Mesendoderm (in vitro differentiated cells): ENCODE measurements around the gene GPR142.

Experiments
- DNase-seq: peaks from one replicate; pipeline ENCODE4 v3.0.0; 2013
- H2AK5ac ChIP-seq: 2 replicates; pipeline ENCODE4 v1.6.1; 2013; ENCODE audit warnings: low read length, inconsistent platforms
- H2BK120ac ChIP-seq: 2 replicates; pipeline ENCODE4 v1.6.1; 2013; ENCODE audit warnings: low read depth, mild to moderate bottlenecking, low read length, moderate library complexity, mixed read lengths
- H2BK15ac ChIP-seq: replicated peaks from 2 replicates; pipeline ENCODE4 v1.6.1; 2013; ENCODE audit warnings: low read depth, mild to moderate bottlenecking, moderate library complexity
- H2BK5ac ChIP-seq: 2 replicates; pipeline ENCODE4 v1.6.1; 2013; ENCODE audit warnings: low read length, inconsistent platforms
- H3K18ac ChIP-seq: 2 replicates; pipeline ENCODE4 v1.6.1; 2013; ENCODE audit warnings: mild to moderate bottlenecking, low read length, mixed read lengths
- H3K23ac ChIP-seq: one replicate; pipeline ENCODE4 v1.6.1; 2013; ENCODE audit warnings: low read length
- H3K27ac ChIP-seq: 2 replicates; pipeline ENCODE4 v1.5.1; 2013; ENCODE audit warnings: low read depth, mild to moderate bottlenecking, inconsistent platforms, low read length, moderate library complexity
- H3K27me3 ChIP-seq: 2 replicates; pipeline ENCODE4 v1.6.1; 2013; ENCODE audit warnings: low read length, control low read depth, mild to moderate bottlenecking, inconsistent platforms; ENCODE audit not compliant: insufficient read depth, poor library complexity
- H3K36me3 ChIP-seq: 2 replicates; pipeline ENCODE4 v1.6.1; 2013; ENCODE audit warnings: low read length, inconsistent platforms; ENCODE audit not compliant: control insufficient read depth, insufficient read depth
- H3K4ac ChIP-seq: one replicate; pipeline ENCODE4 v1.6.1; 2013; ENCODE audit warnings: low read depth, mild to moderate bottlenecking, low read length, moderate library complexity
- H3K4me1 ChIP-seq: 2 replicates; pipeline ENCODE4 v1.6.1; 2013; ENCODE audit warnings: low read depth, low read length, inconsistent platforms; ENCODE audit not compliant: control insufficient read depth
- H3K4me2 ChIP-seq: 2 replicates; pipeline ENCODE4 v1.6.1; 2013; ENCODE audit warnings: low read length
- H3K4me3 ChIP-seq: 2 replicates; pipeline ENCODE4 v1.5.1; 2013; ENCODE audit warnings: mild to moderate bottlenecking, low read length
- H3K56ac ChIP-seq: one replicate; pipeline ENCODE4 v1.6.1; 2013; ENCODE audit warnings: low read length
- H3K79me1 ChIP-seq: 2 replicates; pipeline ENCODE4 v1.6.1; 2013; ENCODE audit warnings: low read length, inconsistent platforms
- H3K79me2 ChIP-seq: 2 replicates; pipeline ENCODE4 v1.6.1; 2013; ENCODE audit warnings: mild to moderate bottlenecking, low read length; ENCODE audit not compliant: control insufficient read depth, insufficient read depth
- H3K9ac ChIP-seq: 2 replicates; pipeline ENCODE4 v1.6.1; 2013; ENCODE audit warnings: low read length, inconsistent platforms
- H4K5ac ChIP-seq: one replicate; pipeline ENCODE4 v1.6.1; 2013; ENCODE audit warnings: low read length
- H4K8ac ChIP-seq: one replicate; pipeline ENCODE4 v1.6.1; 2013; ENCODE audit warnings: low read depth, mild to moderate bottlenecking, control low read depth, low read length, moderate library complexity
- WGBS: extraction: QIAGEN DNeasy Blood & Tissue Kit; methylation state at CpG from one replicate; pipeline ENCODE4 v1.1.7; 2013; ENCODE audit warnings: low lambda C conversion rate, missing lambda C conversion rate; ENCODE audit not compliant: insufficient coverage; ENCODE audit errors: extremely low coverage; 5-methylcytosine and 5-hydroxymethylcytosine counted together

GPR142 gene

GRCh38 chr17:74340470-74341023 is 26.8 kb upstream of the GPR142 start:
- no peak for DNase-seq
- Histone ChIP-seq H3K27me3 (no peaks in the 10 kb centered on the region), H3K27ac (no peak overlapping the region), H2BK120ac (no peak overlapping the region), H3K79me2 (no peaks in the 10 kb centered on the region), H4K5ac (no peak overlapping the region), H3K18ac (no peak overlapping the region), H2BK15ac (no peak overlapping the region), H3K4me2 (no peak overlapping the region), H3K79me1 (no peaks in the 10 kb centered on the region), H3K36me3 (no peaks in the 10 kb centered on the region), H2BK5ac (no peak overlapping the region), H3K4me3 (no peak overlapping the region), H3K23ac (no peak overlapping the region), H3K4ac (no peak overlapping the region), H3K4me1 (no peaks in the 10 kb centered on the region), H3K56ac (no peak overlapping the region), H2AK5ac (no peak overlapping the region), H4K8ac (no peak overlapping the region), H3K9ac (no peak overlapping the region)
- WGBS, result no CpG with 5 or more reads among the region's 13 CpGs

GRCh38 chr17:74342224-74342623 is 25.1 kb upstream of the GPR142 start:
- Histone ChIP-seq H4K8ac (no peak overlapping the region), H3K27me3 (no peaks in the 10 kb centered on the region)

GRCh38 chr17:74343121-74343520 is 24.2 kb upstream of the GPR142 start:
- no peaks in the 10 kb centered on the region for H3K36me3 ChIP-seq
- no peaks in the 10 kb centered on the region for H3K79me2 ChIP-seq
- H3K79me1 ChIP-seq, result no peaks in the 10 kb centered on the region
- H4K5ac ChIP-seq, result no peak overlapping the region
- H3K4me3 ChIP-seq, result no peak overlapping the region
- no peak overlapping the region for H3K4me2 ChIP-seq
- no peak overlapping the region for H2BK15ac ChIP-seq
- H4K8ac ChIP-seq, result no peak overlapping the region
- H3K27me3 ChIP-seq, result no peaks in the 10 kb centered on the region
- no peak overlapping the region for H3K56ac ChIP-seq
- no peak overlapping the region for H3K9ac ChIP-seq
- H2BK5ac ChIP-seq, result no peak overlapping the region
- no peak overlapping the region for H2BK120ac ChIP-seq
- no peak overlapping the region for H3K4ac ChIP-seq
- H3K27ac ChIP-seq, result no peak overlapping the region
- no peak overlapping the region for H2AK5ac ChIP-seq
- no peak for DNase-seq
- WGBS, result no CpG with 5 or more reads among the region's 8 CpGs
- H3K4me1 ChIP-seq, result no peaks in the 10 kb centered on the region
- no peak overlapping the region for H3K23ac ChIP-seq
- H3K18ac ChIP-seq, result no peak overlapping the region

More at GRCh38 chr17:74342224-74342623, 25.1 kb upstream of the GPR142 start:
- Histone ChIP-seq H3K79me1 (no peaks in the 10 kb centered on the region), H4K5ac (no peak overlapping the region), H3K27ac (no peak overlapping the region), H3K79me2 (no peaks in the 10 kb centered on the region), H3K4me2 (no peak overlapping the region), H2BK15ac (no peak overlapping the region), H3K56ac (no peak overlapping the region), H2BK5ac (no peak overlapping the region), H3K36me3 (no peaks in the 10 kb centered on the region), H3K4me3 (no peak overlapping the region), H2AK5ac (no peak overlapping the region), H3K4me1 (no peaks in the 10 kb centered on the region), H3K9ac (no peak overlapping the region), H2BK120ac (no peak overlapping the region), H3K4ac (no peak overlapping the region), H3K23ac (no peak overlapping the region), H3K18ac (no peak overlapping the region)
- DNase-seq, result no peak
- WGBS, result no CpG with 5 or more reads among the region's 10 CpGs

- Histone ChIP-seq H3K4ac (no peak overlapping the region), H3K79me1 (no peaks in the 10 kb centered on the region), H2BK15ac (no peak overlapping the region), H2BK120ac (no peak overlapping the region), H3K18ac (no peak overlapping the region), H3K9ac (no peak overlapping the region), H3K23ac (no peak overlapping the region), H2AK5ac (no peak overlapping the region), H3K36me3 (no peaks in the 10 kb centered on the region), H4K8ac (no peak overlapping the region), H4K5ac (no peak overlapping the region), H2BK5ac (no peak overlapping the region), H3K27me3 (no peaks in the 10 kb centered on the region), H3K4me1 (no peaks in the 10 kb centered on the region), H3K4me2 (no peak overlapping the region), H3K56ac (no peak overlapping the region), H3K4me3 (no peak overlapping the region), H3K79me2 (no peaks in the 10 kb centered on the region), H3K27ac (no peak overlapping the region)
- DNase-seq, result no peak
- WGBS, result no CpG with 5 or more reads among the region's 9 CpGs
These were observed 23.6 kb upstream of the GPR142 start for GRCh38 chr17:74343526-74344284.

- Histone ChIP-seq H3K27ac (no peak overlapping the region), H3K18ac (no peak overlapping the region), H3K27me3 (no peaks in the 10 kb centered on the region), H4K8ac (no peak overlapping the region), H4K5ac (no peak overlapping the region), H2BK15ac (no peak overlapping the region), H3K4me2 (no peak overlapping the region), H3K36me3 (no peaks in the 10 kb centered on the region), H3K23ac (no peak overlapping the region), H3K56ac (no peak overlapping the region), H3K79me2 (no peaks in the 10 kb centered on the region), H3K4me3 (no peak overlapping the region), H2BK120ac (no peak overlapping the region), H3K4me1 (no peaks in the 10 kb centered on the region), H3K4ac (no peak overlapping the region), H3K9ac (no peak overlapping the region), H2AK5ac (no peak overlapping the region), H3K79me1 (no peaks in the 10 kb centered on the region), H2BK5ac (no peak overlapping the region)
- DNase-seq, result no peak
- WGBS, result no CpG with 5 or more reads among the region's 21 CpGs
These were observed 22.6 kb upstream of the GPR142 start for GRCh38 chr17:74344658-74345057.
